ENCODE results near the gene LRP1-AS. TPM values are rescaled to one million over a fixed set of nuclear protein-coding genes. Genes with fewer than 3 reads are reported as not detected.
A peak's percentile ranks its signal among the peaks of the same experiment; 100 is the strongest.

The LRP1-AS gene
- total and polyA plus RNA-seq, 10 of the 15 experiments (the other 5 are each of a cell fraction or from before 2014, with no cell fraction given), result not detected

GRCh38 chr12:57118711-57119271 is 28.6 kb downstream of the LRP1-AS start:
- Histone ChIP-seq H3K27me3 (replicated peaks in 1 of 2; ENCODE audit: control insufficient read depth in 2 of 2, insufficient read depth in 2 of 2, low read length in 1 of 2) (no peaks in the 10 kb centered on the region), H3K27ac (ENCODE audit: control insufficient read depth, insufficient read depth) (no peak overlapping the region), H4K20me1 (ENCODE audit: control insufficient read depth, insufficient read depth) (no peaks in the 10 kb centered on the region), H3K9ac (ENCODE audit: control insufficient read depth, insufficient read depth, low read length) (no peak overlapping the region), H3K36me3 (ENCODE audit: control insufficient read depth in 2 of 2, insufficient read depth in 2 of 2, low read length in 1 of 2) (no peaks in the 10 kb centered on the region), H3K79me2 (ENCODE audit: control insufficient read depth, insufficient read depth, low read length) (no peaks in the 10 kb centered on the region), H3K9me3 (replicated peaks; ENCODE audit: control insufficient read depth, insufficient read depth, low read length) (peaks cover 3% of the 10 kb centered on the region), H2AFZ (ENCODE audit: control insufficient read depth, low read depth, low read length) (peak overlapping the region; percentile 68), H3K4me3 (no peak overlapping the region), H3K4me2 (ENCODE audit: control insufficient read depth, insufficient read depth) (peak overlapping the region; percentile 7), H3K4me1 (ENCODE audit: control insufficient read depth, insufficient read depth, low read length) (peaks cover 13% of the 10 kb centered on the region)
- WGBS (ENCODE audit: insufficient coverage, insufficient replicate concordance, low lambda C conversion rate, missing lambda C conversion rate), result 94% methylated on average over 1 of the region's 1 CpG
- SMC1A ChIA-PET (ENCODE audit: uncharacterized antibody, unreplicated experiment), result interaction anchor here (1.2 kb wide), 1 partner anchor 87 kb away, joined by 3 read pairs; no protein-coding TSS in a partner anchor
- FAIRE-seq, result peak; percentile 13
- no TSS peak for BruUV-seq (replicated peaks)
- RAD21 ChIA-PET (ENCODE audit: unreplicated experiment), result interaction anchor here (0.6 to 2.2 kb wide), 2 partner anchors 44 to 50 kb away, joined by 4 to 9 read pairs; no protein-coding TSS in a partner anchor
- CTCF ChIA-PET, result interaction anchor here (0.8 to 1.9 kb wide), 6 partner anchors 50 to 118 kb away, joined by 3 to 8 read pairs (median 4); no protein-coding TSS in a partner anchor
- POLR2A ChIA-PET, result interaction anchor here (0.6 kb wide), 1 partner anchor 900 kb away, joined by 4 read pairs; no protein-coding TSS in a partner anchor
- DNase-seq (ENCODE audit: low read depth, low spot score), result no peak
- in situ Hi-C loops (cut with MboI) (no loop called here), intact Hi-C loops (cut with micrococcal nuclease; ENCODE audit: unreplicated experiment) (no loop called here)
- ATAC-seq, result peak; percentile 63
- no peak for TF ChIP-seq EZH2 (IDR thresholded peaks at IDR 0.05; ENCODE audit: borderline replicate concordance, control insufficient read depth, low read depth, low read length)
- no peak for TF ChIP-seq NFYA (IDR thresholded peaks at IDR 0.05; ENCODE audit: borderline replicate concordance, low read depth, low read length)
- peak; percentile 49 for TF ChIP-seq SPI1 (IDR thresholded peaks at IDR 0.05; ENCODE audit: borderline replicate concordance, insufficient read depth, low read depth, low read length)
- no peak for TF ChIP-seq CTCF (IDR thresholded peaks at IDR 0.05 in 2 of 3, conservative IDR thresholded peaks at IDR 0.05 in 1 of 3; ENCODE audit: control insufficient read depth in 2 of 3, extremely low read depth in 1 of 3, insufficient read depth in 1 of 3, low read depth in 3 of 3, low read length in 3 of 3)
- no peak for TF ChIP-seq EGR1 (IDR thresholded peaks at IDR 0.05; ENCODE audit: borderline replicate concordance in 1 of 2, low read depth in 2 of 2, low read length in 2 of 2)
- no peak for TF ChIP-seq SUPT20H (IDR thresholded peaks at IDR 0.05; ENCODE audit: borderline replicate concordance, control insufficient read depth, low read depth, low read length)
- TF ChIP-seq KDM1A (IDR thresholded peaks at IDR 0.05; ENCODE audit: borderline replicate concordance), result no peak
- no peak for TF ChIP-seq POLR2AphosphoS5 (IDR thresholded peaks at IDR 0.05; ENCODE audit: low read length)
- no peak for TF ChIP-seq RFX5 (IDR thresholded peaks at IDR 0.05; ENCODE audit: low read depth, low read length)
- no peak for TF ChIP-seq CREM (IDR thresholded peaks at IDR 0.05; ENCODE audit: low read depth)
- peak; percentile 36; the same call in 1 of the 2 replicates for TF ChIP-seq RUNX3 (IDR thresholded peaks at IDR 0.05; ENCODE audit: low read length)
- no peak for TF ChIP-seq TARDBP (IDR thresholded peaks at IDR 0.05; ENCODE audit: borderline replicate concordance)
- no peak for TF ChIP-seq CBX5 (IDR thresholded peaks at IDR 0.05; ENCODE audit: low read depth)
- TF ChIP-seq NR2C2 (IDR thresholded peaks at IDR 0.05; ENCODE audit: borderline replicate concordance, control insufficient read depth, insufficient read length, low read depth), result no peak
- no peak for TF ChIP-seq CHD1 (IDR thresholded peaks at IDR 0.05; ENCODE audit: low read depth, low read length)
- TF ChIP-seq USF1 (IDR thresholded peaks at IDR 0.05; ENCODE audit: borderline replicate concordance, extremely low read length, insufficient read depth, low read depth, low read length), result peak; percentile 26
- no peak for TF ChIP-seq CBX3 (IDR thresholded peaks at IDR 0.05; ENCODE audit: borderline replicate concordance, low read depth)
- no peak for TF ChIP-seq SKIL (IDR thresholded peaks at IDR 0.05; ENCODE audit: low read depth, poor library complexity, severe bottlenecking)

Measured in GM12878 (cell line).